ENCODE data around the gene GTF2E1.

- no peak for TF ChIP-seq EZH2 (IDR thresholded peaks at IDR 0.05; ENCODE audit: borderline replicate concordance, insufficient read depth, low read depth, low read length, poor library complexity, severe bottlenecking)
- TF ChIP-seq CTCF (IDR thresholded peaks at IDR 0.05) = no peak
These were observed at the start of gene GTF2E1, which contains the start of gene RABL3 for GRCh38 chr3:120742198-120742848.

All from B cell (primary cell).